Eye (tissue), 1 donor: Measurements from ENCODE around the gene HDAC11.

ENCODE experiments used
- DNase-seq: peaks from one replicate; pipeline ENCODE4 v3.0.0-alpha.2; 2015

HDAC11 gene

DNA sequence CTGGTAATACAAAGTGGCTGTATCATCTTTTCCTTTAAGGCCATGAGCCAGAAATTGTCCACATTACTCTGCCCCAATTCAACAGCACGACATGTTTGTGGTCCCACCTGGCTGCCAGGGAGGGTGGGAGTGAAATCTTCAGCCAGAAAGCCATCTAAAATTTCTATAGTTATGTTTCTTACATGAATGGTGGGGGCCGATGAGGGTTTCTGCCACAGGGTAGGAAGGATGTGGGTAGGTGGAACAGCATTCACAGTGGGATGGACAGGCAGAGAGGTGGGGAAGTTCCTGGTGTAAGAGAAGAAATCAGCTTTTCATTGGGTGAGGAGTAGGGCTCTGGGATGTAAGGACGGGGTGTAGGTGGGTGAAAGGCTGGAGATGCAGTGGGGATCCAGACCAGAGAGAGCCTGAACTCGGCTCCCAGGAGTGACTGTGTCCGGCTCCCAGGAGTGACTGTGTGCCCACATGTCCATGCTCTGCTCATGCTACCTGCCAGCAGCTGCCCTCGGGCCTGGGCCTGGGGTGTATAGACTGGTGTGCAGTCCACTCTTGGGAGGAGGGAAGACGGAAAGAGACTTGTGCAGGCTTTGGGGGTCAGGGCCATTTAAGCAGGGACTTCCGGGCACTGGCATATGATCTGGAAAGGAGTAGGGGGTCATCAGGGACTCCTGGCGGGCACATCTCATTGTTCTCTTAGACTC, 65.0 kb downstream of the HDAC11 start:
- no peak for DNase-seq

DNA sequence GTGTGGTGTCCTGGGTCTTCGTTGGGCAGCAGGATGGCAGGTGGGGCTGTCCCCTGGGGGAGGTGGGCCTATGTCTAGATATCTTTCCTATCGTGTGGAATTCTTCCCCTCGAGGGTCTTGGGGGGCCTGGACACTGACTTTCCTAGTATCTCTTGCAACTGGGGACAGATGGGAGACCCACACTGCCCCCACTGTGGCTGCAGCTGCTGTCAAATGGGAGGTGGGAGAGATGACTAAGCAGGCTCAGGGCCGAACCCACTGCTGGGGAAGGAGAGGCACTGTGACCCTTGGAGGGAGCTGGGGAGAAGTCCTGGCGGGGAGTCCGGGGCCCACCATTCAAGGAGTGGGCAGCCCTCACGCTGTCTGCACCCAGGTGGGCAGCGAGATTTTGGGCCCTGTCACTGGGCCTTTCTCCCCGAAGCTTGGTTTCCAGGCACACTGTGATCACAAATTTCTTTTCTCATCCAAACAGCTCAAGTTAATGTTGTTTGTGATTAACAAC, 65.9 kb downstream of the HDAC11 start:
- DNase-seq, result no peak

DNA sequence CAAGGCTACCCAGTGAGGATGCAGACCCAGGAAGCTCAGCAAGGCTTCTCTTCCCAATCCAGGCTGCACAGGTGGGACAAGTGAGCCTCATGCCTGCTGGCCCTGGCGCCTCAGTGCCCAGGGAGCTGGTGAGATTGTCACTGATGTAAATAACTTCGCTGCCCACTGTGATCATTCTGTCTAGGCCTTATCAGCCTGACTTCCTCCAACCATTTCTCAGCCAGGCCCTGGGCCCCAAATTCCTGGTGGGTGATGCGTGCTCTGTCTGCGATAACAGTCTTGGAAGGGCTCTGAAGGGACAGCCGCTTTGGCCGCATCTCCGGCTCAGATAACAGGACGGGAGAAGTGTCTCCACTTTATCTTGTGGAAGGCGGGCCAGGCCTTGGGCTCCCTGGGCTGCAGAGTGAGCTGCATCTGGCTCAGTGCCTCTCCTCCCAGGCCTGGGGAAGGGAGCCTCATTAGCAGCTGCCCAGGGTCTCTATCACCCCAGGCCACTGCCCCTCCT, 66.6 kb downstream of the HDAC11 start:
- DNase-seq, result peak; percentile 64

GRCh38 chr3:13547591-13548371, 67.7 kb downstream of the HDAC11 start:
- no peak for DNase-seq

- peak; percentile 78 for DNase-seq
Measured at GRCh38 chr3:13548696-13549622, 68.9 kb downstream of the HDAC11 start, which contains the start of gene FBLN2. Gene FBLN2, plus strand, starts transcription at chr3:13549125. Its CDS starts 21,231 bp downstream, at chr3:13570356.

DNA sequence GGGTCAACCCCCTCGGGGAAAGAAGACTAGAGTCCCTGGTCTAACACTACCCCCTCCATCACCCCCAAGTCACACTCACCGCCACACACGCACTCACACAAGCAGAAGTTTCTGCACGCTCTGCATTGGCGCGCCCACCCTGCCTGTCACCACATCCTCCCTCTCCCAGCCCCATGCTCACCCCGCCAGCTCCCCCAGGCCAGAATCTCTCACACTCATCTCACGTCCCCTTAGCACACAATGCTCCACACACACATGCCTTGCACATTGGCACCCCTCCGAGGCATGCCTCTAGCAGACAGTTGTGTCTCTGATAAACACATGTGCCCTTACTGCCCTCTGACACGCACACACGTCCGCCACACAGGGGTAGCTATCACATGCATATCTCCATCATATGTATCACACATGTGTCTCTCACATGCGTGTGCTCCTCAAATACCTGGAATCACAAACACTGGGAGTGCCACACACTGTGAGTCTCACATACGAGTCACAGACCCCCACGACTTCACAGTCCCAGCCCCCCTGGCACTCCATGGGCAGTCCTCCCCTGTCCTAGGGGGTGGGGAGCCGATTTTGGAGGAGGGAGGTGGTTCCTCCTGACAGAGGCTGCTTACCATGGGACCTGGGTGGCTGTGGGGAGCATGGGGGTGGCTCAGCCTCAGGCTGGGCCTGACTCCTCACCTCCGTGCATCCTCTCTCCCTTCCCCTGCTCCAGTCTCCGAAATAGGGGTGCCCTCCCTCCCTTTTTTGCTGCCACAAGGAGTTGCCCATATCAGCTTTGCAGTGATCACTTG, 69.7 kb downstream of the HDAC11 start:
- peak; percentile 52 for DNase-seq

DNA sequence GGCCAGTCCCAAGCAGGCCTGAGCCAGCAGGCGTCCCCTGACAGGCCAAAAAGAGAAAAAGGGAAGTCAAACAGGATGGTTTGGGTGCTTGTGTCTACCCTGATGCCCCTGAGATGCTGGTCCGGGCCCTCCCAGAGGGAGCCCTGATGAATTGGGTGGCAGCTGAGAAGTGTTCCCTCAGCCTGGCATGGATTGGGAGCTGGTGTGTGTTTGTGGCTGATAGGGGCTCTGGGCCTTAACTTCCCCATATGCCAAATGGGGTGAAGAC, 70.3 kb downstream of the HDAC11 start:
- DNase-seq, result no peak

- DNase-seq, result no peak
Measured at GRCh38 chr3:13550791-13551360, 70.8 kb downstream of the HDAC11 start.

GRCh38 chr3:13552857-13553652, 72.9 kb downstream of the HDAC11 start:
- DNase-seq, result no peak

- DNase-seq, result no peak
Measured at GRCh38 chr3:13553686-13554085, 73.6 kb downstream of the HDAC11 start.

GRCh38 chr3:13555753-13556152, 75.6 kb downstream of the HDAC11 start:
- DNase-seq, result no peak
